GM19099 (cell line): Measurements from ENCODE around the gene PARP11.

Experiments used
- POLR2A ChIP-seq: IDR thresholded peaks from 3 replicates; pipeline ENCODE4 v1.6.1; 2011; ENCODE audit warnings: low read depth; ENCODE audit not compliant: insufficient read length; ENCODE audit errors: extremely low read depth

PARP11 gene

GRCh38 chr12:3896356-3896755 is 23.2 kb upstream of the PARP11 start:
- TF ChIP-seq POLR2A: no peak

GRCh38 chr12:3892631-3893030 is 19.4 kb upstream of the PARP11 start:
- TF ChIP-seq POLR2A: no peak

GRCh38 chr12:3891201-3891600 is 18.0 kb upstream of the PARP11 start:
- TF ChIP-seq POLR2A: no peak

- no peak for TF ChIP-seq POLR2A
Measured at GRCh38 chr12:3888659-3889058, 15.5 kb upstream of the PARP11 start.

- no peak for TF ChIP-seq POLR2A
Measured at GRCh38 chr12:3885277-3886094, 12.3 kb upstream of the PARP11 start.

GRCh38 chr12:3884671-3885070 is 11.5 kb upstream of the PARP11 start:
- TF ChIP-seq POLR2A: no peak

GRCh38 chr12:3882896-3883564 is 9.8 kb upstream of the PARP11 start:
- TF ChIP-seq POLR2A: no peak

GRCh38 chr12:3882406-3882805 is 9.2 kb upstream of the PARP11 start:
- TF ChIP-seq POLR2A: no peak

- TF ChIP-seq POLR2A: no peak
Measured at GRCh38 chr12:3881281-3881950, 8.2 kb upstream of the PARP11 start.

GRCh38 chr12:3879846-3880245 is 6.6 kb upstream of the PARP11 start:
- no peak for TF ChIP-seq POLR2A

- no peak for TF ChIP-seq POLR2A
Measured at GRCh38 chr12:3871356-3871755, 1.8 kb downstream of the PARP11 start.

- no peak for TF ChIP-seq POLR2A
Measured at GRCh38 chr12:3869865-3870264, 3.3 kb downstream of the PARP11 start.

- TF ChIP-seq POLR2A: no peak
Measured at GRCh38 chr12:3869433-3869832, 3.8 kb downstream of the PARP11 start.

- no peak for TF ChIP-seq POLR2A
Measured at GRCh38 chr12:3863756-3864155, 9.4 kb downstream of the PARP11 start.

GRCh38 chr12:3842517-3842916 is 30.7 kb downstream of the PARP11 start:
- no peak for TF ChIP-seq POLR2A

GRCh38 chr12:3841783-3842182 is 31.4 kb downstream of the PARP11 start:
- no peak for TF ChIP-seq POLR2A
